ENCODE data around the gene EZH1.

Gene EZH1

DNA sequence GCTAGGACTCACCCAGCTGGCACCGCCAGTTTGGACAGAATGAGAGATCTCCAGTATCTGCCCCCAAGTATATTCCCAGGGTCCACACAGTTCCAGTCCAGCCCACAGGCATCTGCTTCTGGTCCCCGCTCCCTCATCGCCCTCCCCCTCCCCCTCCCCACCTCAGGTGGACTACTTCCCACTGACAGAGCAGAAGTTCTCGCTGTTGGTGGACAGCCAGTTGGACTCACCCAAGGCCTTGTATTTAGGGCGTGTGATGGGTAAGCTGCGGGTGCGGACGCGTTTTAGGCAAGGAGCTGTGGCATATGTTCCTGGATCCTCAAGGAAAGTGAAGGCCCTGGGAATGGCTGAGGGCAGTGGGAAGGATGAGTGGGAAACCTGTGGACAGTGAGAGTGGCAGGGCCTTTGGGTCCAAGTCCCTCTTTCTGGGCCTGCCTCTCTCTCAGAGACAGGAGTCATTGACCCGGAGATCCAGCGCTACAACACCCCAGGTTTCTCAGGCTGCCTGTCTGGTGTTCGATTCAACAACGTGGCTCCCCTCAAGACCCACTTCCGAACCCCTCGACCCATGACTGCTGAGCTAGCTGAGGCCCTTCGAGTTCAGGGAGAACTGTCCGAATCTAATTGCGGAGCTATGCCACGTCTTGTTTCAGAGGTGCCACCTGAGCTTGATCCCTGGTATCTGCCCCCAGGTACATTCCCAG, 47.6 kb downstream of the EZH1 start:
- Histone ChIP-seq H2BK12ac (ENCODE audit: low read length in 2 of 2) (no peak overlapping the region), H3K9me3 (ENCODE audit: control insufficient read depth, low read length) (no peaks in the 10 kb centered on the region), H3K4ac (ENCODE audit: low read depth in 1 of 2, low read length in 2 of 2) (no peak overlapping the region), H3K4me3 (ENCODE audit: insufficient read depth in 1 of 2, low read depth in 1 of 2, low read length in 2 of 2) (no peak overlapping the region), H3K4me1 (ENCODE audit: control insufficient read depth, insufficient read depth, low read depth, low read length) (no peaks in the 10 kb centered on the region), H4K8ac (ENCODE audit: low read length) (no peak overlapping the region), H3K23ac (ENCODE audit: low read length in 2 of 2) (no peak overlapping the region), H3K18ac (ENCODE audit: low read depth in 1 of 2, low read length in 2 of 2) (no peak overlapping the region), H2BK15ac (ENCODE audit: low read depth, poor library complexity, severe bottlenecking) (no peak overlapping the region), H2AFZ (ENCODE audit: low read depth, low read length) (no peak overlapping the region), H2AK5ac (ENCODE audit: low read length, severe bottlenecking) (no peak overlapping the region), H3K9ac (ENCODE audit: low read length) (no peak overlapping the region), H3K4me2 (ENCODE audit: low read length, poor library complexity, severe bottlenecking) (no peak overlapping the region), H3K27me3 (ENCODE audit: control insufficient read depth in 1 of 2, insufficient read depth in 1 of 2, low read length in 2 of 2) (no peaks in the 10 kb centered on the region), H3K36me3 (ENCODE audit: control insufficient read depth in 1 of 2, insufficient read depth in 2 of 2, low read depth in 1 of 2, low read length in 2 of 2) (peaks cover 63 to 84% of the 10 kb centered on the region in 2 experiments), H2BK5ac (ENCODE audit: low read depth, low read length, poor library complexity, severe bottlenecking) (no peak overlapping the region), H4K91ac (ENCODE audit: low read length) (no peak overlapping the region), H3K27ac (ENCODE audit: low read length, poor library complexity, severe bottlenecking) (no peak overlapping the region), H2BK120ac (ENCODE audit: low read depth, low read length) (no peak overlapping the region), H3K14ac (ENCODE audit: low read length in 2 of 2) (no peak overlapping the region), H3K79me1 (replicated peaks; ENCODE audit: low read length, poor library complexity, severe bottlenecking) (peaks cover 4% of the 10 kb centered on the region)
- 98% methylated on average over 19 of the region's 19 CpGs for WGBS
- no peak for DNase-seq

DNA sequence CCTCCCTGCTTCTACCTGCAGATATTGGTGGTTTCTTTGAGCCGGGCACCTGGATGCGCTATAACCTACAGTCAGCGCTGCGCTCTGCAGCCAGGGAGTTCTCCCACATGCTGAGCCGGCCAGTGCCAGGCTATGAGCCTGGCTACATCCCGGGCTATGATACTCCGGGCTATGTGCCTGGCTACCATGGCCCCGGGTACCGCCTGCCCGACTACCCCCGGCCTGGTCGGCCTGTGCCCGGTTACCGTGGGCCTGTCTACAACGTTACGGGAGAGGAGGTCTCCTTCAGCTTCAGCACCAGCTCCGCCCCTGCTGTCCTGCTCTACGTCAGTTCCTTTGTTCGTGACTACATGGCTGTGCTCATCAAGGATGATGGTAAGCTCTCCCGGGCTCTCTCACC, 49.3 kb downstream of the EZH1 start:
- WGBS, result 96% methylated on average over 20 of the region's 20 CpGs
- H3K36me3 ChIP-seq (ENCODE audit: control insufficient read depth in 1 of 2, insufficient read depth in 2 of 2, low read depth in 1 of 2, low read length in 2 of 2), result peaks cover 63 to 84% of the 10 kb centered on the region in 2 experiments
- H3K9ac ChIP-seq (ENCODE audit: low read length), result no peak overlapping the region
- H3K4me3 ChIP-seq (ENCODE audit: insufficient read depth in 1 of 2, low read depth in 1 of 2, low read length in 2 of 2), result no peak overlapping the region
- no peak overlapping the region for H3K23ac ChIP-seq (ENCODE audit: low read length in 2 of 2)
- no peaks in the 10 kb centered on the region for H3K4me1 ChIP-seq (ENCODE audit: control insufficient read depth, insufficient read depth, low read depth, low read length)
- no peaks in the 10 kb centered on the region for H3K9me3 ChIP-seq (ENCODE audit: control insufficient read depth, low read length)
- no peak overlapping the region for H3K27ac ChIP-seq (ENCODE audit: low read length, poor library complexity, severe bottlenecking)
- no peak overlapping the region for H2AK5ac ChIP-seq (ENCODE audit: low read length, severe bottlenecking)
- H2BK12ac ChIP-seq (ENCODE audit: low read length in 2 of 2), result no peak overlapping the region
- no peak overlapping the region for H2BK120ac ChIP-seq (ENCODE audit: low read depth, low read length)
- no peak overlapping the region for H3K18ac ChIP-seq (ENCODE audit: low read depth in 1 of 2, low read length in 2 of 2)
- no peak overlapping the region for H2BK5ac ChIP-seq (ENCODE audit: low read depth, low read length, poor library complexity, severe bottlenecking)
- H2BK15ac ChIP-seq (ENCODE audit: low read depth, poor library complexity, severe bottlenecking), result no peak overlapping the region
- H3K14ac ChIP-seq (ENCODE audit: low read length in 2 of 2), result no peak overlapping the region
- H4K91ac ChIP-seq (ENCODE audit: low read length), result no peak overlapping the region
- no peak overlapping the region for H2AFZ ChIP-seq (ENCODE audit: low read depth, low read length)
- no peaks in the 10 kb centered on the region for H3K27me3 ChIP-seq (ENCODE audit: control insufficient read depth in 1 of 2, insufficient read depth in 1 of 2, low read length in 2 of 2)
- peaks cover 4% of the 10 kb centered on the region for H3K79me1 ChIP-seq (replicated peaks; ENCODE audit: low read length, poor library complexity, severe bottlenecking)
- DNase-seq, result no peak
- H4K8ac ChIP-seq (ENCODE audit: low read length), result no peak overlapping the region
- H3K4me2 ChIP-seq (ENCODE audit: low read length, poor library complexity, severe bottlenecking), result no peak overlapping the region
- no peak overlapping the region for H3K4ac ChIP-seq (ENCODE audit: low read depth in 1 of 2, low read length in 2 of 2)

DNA sequence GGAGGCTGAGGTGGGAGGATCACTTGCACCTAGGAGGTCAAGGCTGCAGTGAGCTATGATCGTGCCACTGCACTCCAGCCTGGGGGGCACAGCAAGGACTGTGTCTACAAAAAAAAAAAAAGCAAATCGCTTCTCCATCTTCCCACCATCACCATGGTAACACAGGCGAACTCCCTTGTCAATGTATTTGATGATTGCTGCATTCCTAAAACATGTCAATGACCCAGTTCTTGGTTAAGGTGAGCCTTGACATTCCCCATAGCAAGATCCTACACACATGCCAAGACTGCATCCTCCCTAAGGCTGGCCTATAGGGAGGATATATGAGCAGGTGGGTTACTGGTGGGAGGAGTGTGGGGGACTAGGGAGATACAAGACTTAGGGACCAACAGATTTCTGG, 50.3 kb downstream of the EZH1 start:
- no peak overlapping the region for H2AFZ ChIP-seq (ENCODE audit: low read depth, low read length)
- H3K9ac ChIP-seq (ENCODE audit: low read length), result no peak overlapping the region
- H4K91ac ChIP-seq (ENCODE audit: low read length), result no peak overlapping the region
- no peak overlapping the region for H2AK5ac ChIP-seq (ENCODE audit: low read length, severe bottlenecking)
- peaks cover 4% of the 10 kb centered on the region for H3K79me1 ChIP-seq (replicated peaks; ENCODE audit: low read length, poor library complexity, severe bottlenecking)
- no peaks in the 10 kb centered on the region for H3K9me3 ChIP-seq (ENCODE audit: control insufficient read depth, low read length)
- H3K36me3 ChIP-seq (ENCODE audit: control insufficient read depth in 1 of 2, insufficient read depth in 2 of 2, low read depth in 1 of 2, low read length in 2 of 2), result peaks cover 58 to 84% of the 10 kb centered on the region in 2 experiments
- H3K27ac ChIP-seq (ENCODE audit: low read length, poor library complexity, severe bottlenecking), result no peak overlapping the region
- DNase-seq, result no peak
- no peak overlapping the region for H3K18ac ChIP-seq (ENCODE audit: low read depth in 1 of 2, low read length in 2 of 2)
- H3K14ac ChIP-seq (ENCODE audit: low read length in 2 of 2), result no peak overlapping the region
- H4K8ac ChIP-seq (ENCODE audit: low read length), result no peak overlapping the region
- no peaks in the 10 kb centered on the region for H3K4me1 ChIP-seq (ENCODE audit: control insufficient read depth, insufficient read depth, low read depth, low read length)
- no peak overlapping the region for H2BK12ac ChIP-seq (ENCODE audit: low read length in 2 of 2)
- H3K4me3 ChIP-seq (ENCODE audit: insufficient read depth in 1 of 2, low read depth in 1 of 2, low read length in 2 of 2), result no peak overlapping the region
- no peak overlapping the region for H2BK5ac ChIP-seq (ENCODE audit: low read depth, low read length, poor library complexity, severe bottlenecking)
- no peak overlapping the region for H2BK120ac ChIP-seq (ENCODE audit: low read depth, low read length)
- no peaks in the 10 kb centered on the region for H3K27me3 ChIP-seq (ENCODE audit: control insufficient read depth in 1 of 2, insufficient read depth in 1 of 2, low read length in 2 of 2)
- 98% methylated on average over 3 of the region's 3 CpGs for WGBS
- H2BK15ac ChIP-seq (ENCODE audit: low read depth, poor library complexity, severe bottlenecking), result no peak overlapping the region
- no peak overlapping the region for H3K23ac ChIP-seq (ENCODE audit: low read length in 2 of 2)
- no peak overlapping the region for H3K4ac ChIP-seq (ENCODE audit: low read depth in 1 of 2, low read length in 2 of 2)
- no peak overlapping the region for H3K4me2 ChIP-seq (ENCODE audit: low read length, poor library complexity, severe bottlenecking)

DNA sequence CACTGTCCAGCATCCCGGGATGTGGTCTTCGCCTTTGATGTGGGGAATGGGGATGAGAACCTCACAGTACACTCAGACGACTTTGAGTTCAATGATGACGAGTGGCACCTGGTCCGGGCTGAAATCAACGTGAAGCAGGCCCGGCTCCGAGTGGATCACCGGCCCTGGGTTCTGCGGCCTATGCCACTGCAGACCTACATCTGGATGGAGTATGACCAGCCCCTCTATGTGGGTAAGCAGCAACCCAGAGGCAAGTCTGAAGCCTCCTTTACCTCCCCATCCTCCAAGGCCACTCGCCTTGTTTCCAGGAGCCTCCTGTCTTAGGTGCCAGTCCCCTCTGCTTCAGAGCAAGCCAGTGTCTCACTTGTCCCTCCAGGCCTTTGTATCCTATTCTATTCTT, 52.4 kb downstream of the EZH1 start:
- no peak overlapping the region for H3K4ac ChIP-seq (ENCODE audit: low read depth in 1 of 2, low read length in 2 of 2)
- no peak overlapping the region for H2BK15ac ChIP-seq (ENCODE audit: low read depth, poor library complexity, severe bottlenecking)
- no peaks in the 10 kb centered on the region for H3K9me3 ChIP-seq (ENCODE audit: control insufficient read depth, low read length)
- no peak overlapping the region for H3K9ac ChIP-seq (ENCODE audit: low read length)
- DNase-seq, result no peak
- H3K4me2 ChIP-seq (ENCODE audit: low read length, poor library complexity, severe bottlenecking), result no peak overlapping the region
- no peak overlapping the region for H2BK12ac ChIP-seq (ENCODE audit: low read length in 2 of 2)
- no peak overlapping the region for H4K91ac ChIP-seq (ENCODE audit: low read length)
- 97% methylated on average over 11 of the region's 11 CpGs for WGBS
- H4K8ac ChIP-seq (ENCODE audit: low read length), result peak overlapping the region; percentile 14
- no peak overlapping the region for H2AK5ac ChIP-seq (ENCODE audit: low read length, severe bottlenecking)
- H2AFZ ChIP-seq (ENCODE audit: low read depth, low read length), result no peak overlapping the region
- H3K14ac ChIP-seq (ENCODE audit: low read length in 2 of 2), result no peak overlapping the region
- H3K27ac ChIP-seq (ENCODE audit: low read length, poor library complexity, severe bottlenecking), result no peak overlapping the region
- H3K27me3 ChIP-seq (ENCODE audit: control insufficient read depth in 1 of 2, insufficient read depth in 1 of 2, low read length in 2 of 2), result no peaks in the 10 kb centered on the region
- H3K18ac ChIP-seq (ENCODE audit: low read depth in 1 of 2, low read length in 2 of 2), result no peak overlapping the region
- no peak overlapping the region for H3K4me3 ChIP-seq (ENCODE audit: insufficient read depth in 1 of 2, low read depth in 1 of 2, low read length in 2 of 2)
- no peak overlapping the region for H3K23ac ChIP-seq (ENCODE audit: low read length in 2 of 2)
- H2BK120ac ChIP-seq (ENCODE audit: low read depth, low read length), result no peak overlapping the region
- no peaks in the 10 kb centered on the region for H3K4me1 ChIP-seq (ENCODE audit: control insufficient read depth, insufficient read depth, low read depth, low read length)
- H3K79me1 ChIP-seq (replicated peaks; ENCODE audit: low read length, poor library complexity, severe bottlenecking), result peaks cover 4% of the 10 kb centered on the region
- H3K36me3 ChIP-seq (ENCODE audit: control insufficient read depth in 1 of 2, insufficient read depth in 2 of 2, low read depth in 1 of 2, low read length in 2 of 2), result peaks cover 69 to 91% of the 10 kb centered on the region in 2 experiments
- no peak overlapping the region for H2BK5ac ChIP-seq (ENCODE audit: low read depth, low read length, poor library complexity, severe bottlenecking)

All from mesenchymal stem cell (in vitro differentiated cells and primary cell).